Esophagus (tissue), 2 donors: ENCODE data around the gene TNRC6A. TPM values are rescaled to one million over a fixed set of nuclear protein-coding genes. Genes with fewer than 3 reads are reported as not detected.
"Not testable (repeated sequence)": the region's sequence is repeated elsewhere in the genome, so short reads cannot be mapped to it uniquely, and the experiment has no call there.

ENCODE experiments used
- H3K27ac ChIP-seq, 2 donors: one replicate each; pipeline ENCODE4 v1.5.1; 2013; ENCODE audit warnings: low read depth in 2 of 2, mild to moderate bottlenecking in 2 of 2, inconsistent platforms in 1 of 2, low read length in 1 of 2, moderate library complexity in 1 of 2
- H3K27me3 ChIP-seq, 2 donors: one replicate each; pipeline ENCODE4 v1.6.1; 2013; ENCODE audit warnings: low read length in 2 of 2, control low read depth in 1 of 2, mild to moderate bottlenecking in 1 of 2; ENCODE audit not compliant: insufficient read depth in 2 of 2, control insufficient read depth in 1 of 2
- H3K36me3 ChIP-seq, 2 donors: one replicate each; pipeline ENCODE4 v1.6.1; 2013; ENCODE audit warnings: low read length in 1 of 2; ENCODE audit not compliant: control insufficient read depth in 2 of 2, insufficient read depth in 2 of 2
- H3K4me1 ChIP-seq, 2 donors: one replicate each; pipeline ENCODE4 v1.6.1; 2013; ENCODE audit warnings: low read length in 1 of 2; ENCODE audit not compliant: control insufficient read depth in 2 of 2, insufficient read depth in 2 of 2
- H3K4me3 ChIP-seq, 2 donors: one replicate each; pipeline ENCODE4 v1.5.1; 2013; ENCODE audit warnings: low read length in 2 of 2, mild to moderate bottlenecking in 2 of 2, low read depth in 1 of 2, moderate library complexity in 1 of 2
- H3K9me3 ChIP-seq, 2 donors: one replicate each; pipeline ENCODE4 v1.6.1; 2013; ENCODE audit warnings: mild to moderate bottlenecking in 2 of 2, low read depth in 1 of 2, low read length in 1 of 2, moderate library complexity in 1 of 2; ENCODE audit not compliant: control insufficient read depth in 2 of 2, insufficient read depth in 1 of 2
- WGBS, 2 donors: extraction: QIAGEN DNeasy Blood & Tissue Kit; methylation state at CpG; one replicate each; pipeline ENCODE4 v1.1.7; 2013; 5-methylcytosine and 5-hydroxymethylcytosine counted together
- polyA plus RNA-seq, 2 donors: library from polyadenylated mRNA; stranded (reverse); fragments of 200-250 nt; gene quantifications; one replicate each; pipeline ENCODE4 v1.2.3, GENCODE V29; 2013
- donor health status: healthy with polysubstance abuse.
- donor health status: Bipolar disorder and iron deficiency.

Gene TNRC6A
- polyA plus RNA-seq, 2 donors, result 10.0 to 14.7 TPM

DNA sequence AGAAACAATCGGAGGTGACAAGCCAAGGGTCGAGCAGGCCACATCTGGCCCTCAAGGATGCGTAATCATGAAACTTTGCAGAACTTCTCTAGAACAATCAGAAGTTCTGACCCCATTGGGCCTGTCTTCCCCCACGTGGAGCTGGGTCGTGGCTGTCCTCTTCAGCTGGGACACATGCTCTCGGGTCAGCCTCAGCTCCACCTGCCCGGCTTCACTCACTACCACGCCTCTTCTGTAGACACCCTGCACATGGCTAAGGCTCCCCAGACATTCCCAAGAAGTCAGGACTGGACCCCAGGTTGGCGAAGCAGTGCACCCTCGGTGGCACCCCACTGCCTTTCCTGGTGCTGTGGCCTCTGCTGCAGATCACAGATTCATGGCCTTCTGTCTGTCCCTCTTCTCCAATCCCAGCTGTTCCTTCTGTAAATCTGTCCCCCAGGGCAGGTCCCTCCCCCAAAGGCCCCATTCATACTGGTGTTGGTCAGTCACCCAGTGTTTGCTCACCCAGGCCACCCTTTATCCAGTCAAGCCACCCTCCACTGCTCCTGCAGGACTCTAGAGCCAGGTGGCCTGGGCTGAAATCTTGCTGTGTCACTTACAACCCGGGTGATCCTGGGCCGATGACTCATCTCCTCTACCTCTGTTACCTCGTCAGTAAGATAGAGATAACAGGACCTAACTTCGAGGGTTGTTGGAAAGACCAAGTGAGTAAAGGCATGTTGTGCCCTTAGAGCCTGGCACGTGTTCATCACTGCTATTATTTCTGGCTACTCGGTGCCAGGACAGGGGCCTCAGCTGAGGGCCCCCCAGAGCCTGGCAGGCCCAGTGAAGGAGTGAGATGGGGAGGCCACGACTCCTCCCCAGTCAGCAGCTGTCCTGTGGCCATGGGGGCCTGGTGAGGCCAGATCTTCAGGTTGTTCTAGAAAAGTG is 114.9 kb downstream of the TNRC6A start:
- Histone ChIP-seq H3K4me3 (no peak overlapping the region), H3K9me3 (no peaks in the 10 kb centered on the region), H3K27me3 (no peaks in the 10 kb centered on the region), H3K4me1 (no peaks in the 10 kb centered on the region), H3K27ac (no peak overlapping the region), H3K36me3 (no peaks in the 10 kb centered on the region)
- WGBS, 2 donors, result 75 to 81% methylated on average over 17 of the region's 17 CpGs

DNA sequence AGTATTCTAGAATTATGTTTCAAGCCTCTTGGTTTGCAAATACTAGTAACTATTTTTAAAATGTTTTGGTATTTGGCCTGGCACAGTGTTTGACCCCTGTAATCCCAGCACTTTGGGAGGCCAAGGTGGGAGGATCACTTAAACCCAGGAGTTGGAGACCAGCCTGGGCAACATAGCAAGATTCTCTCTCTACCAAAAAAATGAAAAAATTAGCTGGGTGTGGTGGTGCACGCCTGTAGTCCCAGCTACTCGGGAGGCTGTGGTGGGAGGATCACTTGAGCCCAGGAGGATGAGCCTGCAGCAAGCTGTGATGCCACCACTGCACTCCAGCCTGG is 115.5 kb downstream of the TNRC6A start:
- H3K27ac ChIP-seq, H3K4me1 ChIP-seq, H3K4me3 ChIP-seq, H3K9me3 ChIP-seq, H3K36me3 ChIP-seq, H3K27me3 ChIP-seq: not testable (repeated sequence)
- WGBS, 2 donors, result 88 to 97% methylated on average over 2 of the region's 2 CpGs

DNA sequence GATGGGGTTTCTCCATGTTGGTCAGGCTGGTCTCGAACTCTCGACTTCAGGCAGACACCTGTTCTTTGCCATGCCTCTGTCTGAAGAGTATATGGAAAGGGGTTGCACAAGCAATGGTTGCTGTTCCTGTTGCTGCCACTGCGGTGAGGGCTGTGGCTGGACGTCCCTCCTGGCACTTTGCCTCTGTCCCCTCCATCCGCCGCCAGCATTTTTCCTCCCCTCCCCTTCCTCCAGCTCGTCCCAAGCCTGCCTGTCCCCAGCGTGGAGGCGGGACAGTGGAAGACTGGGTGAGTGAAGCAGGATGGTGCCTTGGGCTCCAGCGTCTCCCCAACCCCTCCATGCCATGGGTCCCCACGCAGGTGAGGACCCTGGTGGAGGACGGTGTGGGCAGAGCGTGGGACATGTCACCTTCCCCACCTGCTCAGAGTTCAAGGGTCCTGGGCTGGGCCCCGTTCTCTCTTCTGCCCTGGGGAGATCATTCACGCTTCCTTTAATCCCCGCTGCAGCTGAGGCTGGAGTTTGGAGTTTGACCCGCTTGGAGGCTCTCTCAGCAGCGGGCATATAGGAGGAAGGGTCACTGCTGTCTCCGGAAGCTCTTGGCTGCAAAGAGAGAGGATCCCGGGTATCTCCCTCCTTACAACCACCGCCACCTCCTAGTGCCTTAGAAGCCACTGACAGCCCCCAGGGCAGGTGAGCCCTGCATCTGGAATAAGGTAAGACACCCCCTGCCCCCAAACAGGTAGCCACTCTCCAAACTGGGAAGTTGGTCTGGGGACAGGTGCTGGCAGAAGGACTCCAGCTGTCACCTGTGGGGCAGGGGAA is 116.5 kb downstream of the TNRC6A start, which contains the start of gene SLC5A11:
Gene SLC5A11 (plus strand): TSS at position 238 of the 822 bp plus-strand sequence. CDS start 12,681 bp downstream, outside the sequence.
- Histone ChIP-seq H3K27ac (no peak within 1 kb of the TSS), H3K4me3 (no peak within 1 kb of the TSS)
- 64 to 77% methylated on average over 21 of the region's 21 CpGs for WGBS, 2 donors

DNA sequence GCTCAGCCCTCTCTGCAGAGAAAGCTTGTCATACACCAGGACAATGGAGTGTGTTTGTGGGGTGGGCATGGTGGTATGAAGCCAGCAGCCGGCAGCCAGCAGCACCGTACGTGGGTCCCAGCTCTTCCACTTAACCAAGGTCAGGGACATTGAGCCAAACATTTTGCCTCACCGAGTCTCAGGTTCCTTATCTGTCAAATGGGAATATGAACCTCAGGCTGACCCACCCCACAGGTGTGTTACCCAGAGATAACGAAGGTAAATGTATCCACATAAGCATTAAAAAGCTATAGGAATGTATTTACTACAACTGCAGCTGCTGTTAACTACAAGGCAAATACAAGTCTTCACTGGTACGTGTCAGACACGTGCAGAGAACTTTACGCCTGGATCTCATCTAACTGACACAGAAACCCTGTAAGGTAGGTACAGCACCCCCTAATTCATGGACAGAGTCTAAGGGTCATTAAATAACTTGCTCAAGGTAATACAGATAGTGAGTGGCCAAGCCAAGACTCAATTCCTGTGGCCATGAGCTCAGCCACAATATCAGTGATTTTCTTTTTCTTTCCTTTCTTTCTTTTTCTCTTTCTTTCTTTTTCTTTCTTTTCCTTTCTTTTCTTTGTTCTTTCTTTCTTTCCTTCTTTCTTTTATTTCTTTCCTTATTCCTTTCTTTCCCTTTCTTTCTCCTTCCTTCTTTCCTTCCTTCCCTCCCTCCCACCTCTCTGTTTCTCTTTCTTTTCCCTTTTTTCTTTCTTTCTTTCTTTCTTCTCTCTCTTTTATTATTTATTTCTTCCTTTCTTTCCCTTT is 117.3 kb downstream of the TNRC6A start:
- Histone ChIP-seq H3K4me1 (no peaks in the 10 kb centered on the region), H3K27me3 (no peaks in the 10 kb centered on the region), H3K9me3 (no peaks in the 10 kb centered on the region), H3K27ac (no peak overlapping the region), H3K4me3 (no peak overlapping the region), H3K36me3 (no peaks in the 10 kb centered on the region)
- 51 to 67% methylated on average over 8 of the region's 8 CpGs for WGBS, 2 donors

More for the DNA sequence above, 116.5 kb downstream of the TNRC6A start, which contains the start of gene SLC5A11:
- Histone ChIP-seq H3K4me1 (no peaks in the 10 kb centered on the region), H3K27me3 (no peaks in the 10 kb centered on the region), H3K9me3 (no peaks in the 10 kb centered on the region), H3K36me3 (no peaks in the 10 kb centered on the region)

DNA sequence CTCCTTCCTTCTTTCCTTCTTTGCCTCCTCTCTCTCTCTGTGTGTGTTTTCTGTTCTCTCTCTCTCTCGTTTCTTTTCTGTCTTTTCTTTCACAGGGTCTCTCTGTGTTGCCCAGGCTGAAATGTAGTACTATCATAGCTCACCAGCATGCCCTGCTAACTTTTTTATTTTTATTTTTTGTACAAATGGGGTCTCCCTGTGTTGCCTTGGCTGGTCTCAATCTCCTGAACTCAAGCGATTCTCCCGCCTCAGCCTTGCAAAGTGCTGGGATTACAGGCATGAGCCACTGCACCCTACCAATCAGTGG is 117.9 kb downstream of the TNRC6A start:
- Histone ChIP-seq H3K27me3 (no peaks in the 10 kb centered on the region), H3K4me1 (no peaks in the 10 kb centered on the region), H3K27ac (no peak overlapping the region), H3K36me3 (no peaks in the 10 kb centered on the region), H3K4me3 (no peak overlapping the region), H3K9me3 (no peaks in the 10 kb centered on the region)
- 86% methylated on average over 3 of the region's 3 CpGs for WGBS, 2 donors

DNA sequence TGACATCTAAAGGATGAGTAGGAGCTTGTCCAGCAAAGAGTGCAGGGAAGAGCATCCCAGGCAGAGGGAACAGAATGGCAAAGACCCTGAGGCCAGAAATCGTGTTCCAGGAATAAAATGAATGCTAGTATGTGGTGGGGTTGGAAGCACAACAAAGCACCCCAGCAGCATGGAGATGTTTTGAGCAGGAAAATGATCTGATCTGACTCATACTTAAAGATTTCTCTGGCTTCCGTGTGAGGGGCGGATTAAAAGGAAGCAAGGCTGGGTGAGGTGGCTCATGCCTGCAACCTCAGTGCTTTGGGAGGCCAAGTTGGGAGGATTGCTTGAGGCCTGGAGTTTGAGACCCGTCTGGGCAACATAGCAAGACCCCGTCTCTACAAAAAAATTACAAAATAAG is 118.6 kb downstream of the TNRC6A start:
- 61 to 69% methylated on average over 5 of the region's 5 CpGs for WGBS, 2 donors

DNA sequence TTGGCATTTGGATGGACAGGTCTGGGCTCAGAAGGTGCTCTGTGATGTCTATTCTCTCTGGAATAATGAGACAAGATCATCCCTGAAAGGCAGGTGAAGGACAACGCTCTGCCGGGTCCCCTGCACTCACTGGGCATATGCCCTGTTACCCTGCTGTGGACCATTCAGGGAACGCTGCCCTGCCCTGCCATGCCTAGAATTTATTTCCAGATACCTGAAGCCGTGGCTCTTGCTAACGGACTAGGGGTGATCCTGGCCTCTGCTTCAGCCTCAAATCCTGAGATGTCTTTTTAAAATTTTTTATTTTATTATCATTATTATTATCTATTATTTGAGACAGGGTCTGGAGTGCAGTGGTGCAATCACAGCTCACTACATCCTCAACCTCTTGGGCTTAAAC is 120.2 kb downstream of the TNRC6A start:
- 90 to 93% methylated on average over 5 of the region's 5 CpGs for WGBS, 2 donors
- H3K4me1 ChIP-seq, result peaks cover 0 to 6% of the 10 kb centered on the region in 2 donors

More for the DNA sequence above, 118.6 kb downstream of the TNRC6A start:
- Histone ChIP-seq H3K4me1 (no peaks in the 10 kb centered on the region), H3K9me3 (no peaks in the 10 kb centered on the region), H3K36me3 (no peaks in the 10 kb centered on the region), H3K27me3 (no peaks in the 10 kb centered on the region), H3K27ac (no peak overlapping the region), H3K4me3 (no peak overlapping the region)

DNA sequence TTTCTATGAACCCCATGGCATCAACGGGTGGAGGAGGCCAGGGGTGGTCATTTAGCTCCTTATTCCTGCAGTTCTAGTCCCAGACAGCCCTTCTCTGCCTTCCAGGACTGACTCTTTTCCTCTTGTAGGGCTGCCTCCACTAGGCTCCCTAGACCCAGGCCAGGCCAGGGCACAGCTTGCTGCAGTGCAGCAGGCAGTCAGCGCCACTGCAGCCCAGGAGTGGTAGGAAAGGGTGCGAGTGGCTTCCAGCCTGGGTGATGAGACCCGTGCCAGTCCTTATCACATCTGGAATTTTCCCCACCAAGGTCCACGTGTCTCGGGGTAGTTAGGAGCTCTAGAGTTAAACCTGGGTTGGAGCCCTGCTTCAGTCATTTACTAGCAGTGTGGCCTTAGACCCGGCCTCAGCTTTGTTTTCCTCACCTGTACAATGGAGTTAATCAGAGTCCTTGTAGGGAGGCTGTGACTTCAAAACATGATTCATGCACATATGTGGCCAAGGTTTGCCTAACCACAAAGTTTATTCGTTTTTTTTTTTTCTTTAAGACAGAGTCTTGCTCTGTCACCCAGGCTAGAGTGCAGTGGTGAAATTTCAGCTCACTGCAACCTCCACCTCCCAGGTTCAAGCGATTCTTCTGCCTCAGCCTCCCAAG is 121.0 kb downstream of the TNRC6A start:
- Histone ChIP-seq H3K9me3 (no peaks in the 10 kb centered on the region), H3K27me3 (no peaks in the 10 kb centered on the region), H3K27ac (no peak overlapping the region), H3K4me3 (no peak overlapping the region), H3K4me1 (peaks cover 0 to 6% of the 10 kb centered on the region in 2 donors), H3K36me3 (no peaks in the 10 kb centered on the region)
- 72 to 77% methylated on average over 9 of the region's 9 CpGs for WGBS, 2 donors

More for the DNA sequence above, 120.2 kb downstream of the TNRC6A start:
- Histone ChIP-seq H3K36me3 (no peaks in the 10 kb centered on the region), H3K27ac (no peak overlapping the region), H3K27me3 (no peaks in the 10 kb centered on the region), H3K9me3 (no peaks in the 10 kb centered on the region), H3K4me3 (no peak overlapping the region)

DNA sequence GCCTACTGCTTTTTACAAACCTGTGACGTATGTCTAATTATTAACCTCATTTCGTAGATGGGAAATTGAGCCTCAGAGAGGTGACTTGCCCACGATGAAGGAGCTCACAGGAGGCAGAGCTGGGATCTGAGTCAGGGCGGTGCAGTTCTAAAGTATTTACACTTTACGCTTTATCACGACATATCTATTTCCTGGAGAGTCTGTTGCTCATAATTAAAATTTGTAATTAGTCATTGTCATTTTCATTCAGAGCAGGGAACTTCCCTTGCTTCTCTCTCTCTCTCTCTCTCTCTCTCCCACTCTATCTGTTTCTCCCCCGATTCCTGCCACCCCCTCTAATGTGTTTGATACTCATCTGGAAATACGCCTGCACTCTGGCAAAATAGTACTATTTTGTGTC is 122.2 kb downstream of the TNRC6A start:
- Histone ChIP-seq H3K4me3 (no peak overlapping the region), H3K27me3 (no peaks in the 10 kb centered on the region), H3K27ac (no peak overlapping the region), H3K36me3 (no peaks in the 10 kb centered on the region), H3K9me3 (no peaks in the 10 kb centered on the region), H3K4me1 (peaks cover 0 to 6% of the 10 kb centered on the region in 2 donors)
- 37 to 38% methylated on average over 8 of the region's 8 CpGs for whole genome bisulfite sequencing, 2 donors
